ENCODE data around the gene PPIP5K2.

DNA sequence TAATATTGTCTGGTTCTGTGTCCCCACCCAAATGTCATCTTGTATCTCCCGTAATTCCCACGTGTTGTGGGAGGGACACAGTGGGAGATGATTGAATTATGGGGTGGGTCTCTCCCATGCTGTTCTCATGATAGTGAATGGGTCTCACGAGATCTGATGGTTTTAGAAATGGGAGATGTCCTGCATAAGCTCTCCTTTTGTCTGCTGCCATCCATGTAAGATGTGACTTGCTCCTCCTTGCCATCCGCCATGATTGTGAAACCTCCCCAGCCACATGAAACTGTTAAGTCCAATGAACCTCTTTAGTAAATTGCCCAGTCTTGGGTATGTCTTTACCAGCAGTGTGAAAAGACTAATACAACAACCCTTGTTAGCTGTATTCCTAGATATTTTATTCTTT is 44.7 kb upstream of the PPIP5K2 start:
- TF ChIP-seq, protein P1, sequence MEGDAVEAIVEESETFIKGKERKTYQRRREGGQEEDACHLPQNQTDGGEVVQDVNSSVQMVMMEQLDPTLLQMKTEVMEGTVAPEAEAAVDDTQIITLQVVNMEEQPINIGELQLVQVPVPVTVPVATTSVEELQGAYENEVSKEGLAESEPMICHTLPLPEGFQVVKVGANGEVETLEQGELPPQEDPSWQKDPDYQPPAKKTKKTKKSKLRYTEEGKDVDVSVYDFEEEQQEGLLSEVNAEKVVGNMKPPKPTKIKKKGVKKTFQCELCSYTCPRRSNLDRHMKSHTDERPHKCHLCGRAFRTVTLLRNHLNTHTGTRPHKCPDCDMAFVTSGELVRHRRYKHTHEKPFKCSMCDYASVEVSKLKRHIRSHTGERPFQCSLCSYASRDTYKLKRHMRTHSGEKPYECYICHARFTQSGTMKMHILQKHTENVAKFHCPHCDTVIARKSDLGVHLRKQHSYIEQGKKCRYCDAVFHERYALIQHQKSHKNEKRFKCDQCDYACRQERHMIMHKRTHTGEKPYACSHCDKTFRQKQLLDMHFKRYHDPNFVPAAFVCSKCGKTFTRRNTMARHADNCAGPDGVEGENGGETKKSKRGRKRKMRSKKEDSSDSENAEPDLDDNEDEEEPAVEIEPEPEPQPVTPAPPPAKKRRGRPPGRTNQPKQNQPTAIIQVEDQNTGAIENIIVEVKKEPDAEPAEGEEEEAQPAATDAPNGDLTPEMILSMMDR (IDR thresholded peaks at IDR 0.05; ENCODE audit: low read depth, low read length, missing input control) = no peak
- TF ChIP-seq TAF1 (conservative IDR thresholded peaks at IDR 0.05) (no peak), RAD21 (IDR thresholded peaks at IDR 0.05) (no peak), GABPA (IDR thresholded peaks at IDR 0.05 in 1 of 2, conservative IDR thresholded peaks at IDR 0.05 in 1 of 2) (no peak), EGR1 (IDR thresholded peaks at IDR 0.05; ENCODE audit: low read depth in 2 of 2) (no peak), FOXA2 (IDR thresholded peaks at IDR 0.05) (no peak), SP1 (IDR thresholded peaks at IDR 0.05) (no peak), RXRA (IDR thresholded peaks at IDR 0.05) (no peak)
- TF ChIP-seq, protein P2, sequence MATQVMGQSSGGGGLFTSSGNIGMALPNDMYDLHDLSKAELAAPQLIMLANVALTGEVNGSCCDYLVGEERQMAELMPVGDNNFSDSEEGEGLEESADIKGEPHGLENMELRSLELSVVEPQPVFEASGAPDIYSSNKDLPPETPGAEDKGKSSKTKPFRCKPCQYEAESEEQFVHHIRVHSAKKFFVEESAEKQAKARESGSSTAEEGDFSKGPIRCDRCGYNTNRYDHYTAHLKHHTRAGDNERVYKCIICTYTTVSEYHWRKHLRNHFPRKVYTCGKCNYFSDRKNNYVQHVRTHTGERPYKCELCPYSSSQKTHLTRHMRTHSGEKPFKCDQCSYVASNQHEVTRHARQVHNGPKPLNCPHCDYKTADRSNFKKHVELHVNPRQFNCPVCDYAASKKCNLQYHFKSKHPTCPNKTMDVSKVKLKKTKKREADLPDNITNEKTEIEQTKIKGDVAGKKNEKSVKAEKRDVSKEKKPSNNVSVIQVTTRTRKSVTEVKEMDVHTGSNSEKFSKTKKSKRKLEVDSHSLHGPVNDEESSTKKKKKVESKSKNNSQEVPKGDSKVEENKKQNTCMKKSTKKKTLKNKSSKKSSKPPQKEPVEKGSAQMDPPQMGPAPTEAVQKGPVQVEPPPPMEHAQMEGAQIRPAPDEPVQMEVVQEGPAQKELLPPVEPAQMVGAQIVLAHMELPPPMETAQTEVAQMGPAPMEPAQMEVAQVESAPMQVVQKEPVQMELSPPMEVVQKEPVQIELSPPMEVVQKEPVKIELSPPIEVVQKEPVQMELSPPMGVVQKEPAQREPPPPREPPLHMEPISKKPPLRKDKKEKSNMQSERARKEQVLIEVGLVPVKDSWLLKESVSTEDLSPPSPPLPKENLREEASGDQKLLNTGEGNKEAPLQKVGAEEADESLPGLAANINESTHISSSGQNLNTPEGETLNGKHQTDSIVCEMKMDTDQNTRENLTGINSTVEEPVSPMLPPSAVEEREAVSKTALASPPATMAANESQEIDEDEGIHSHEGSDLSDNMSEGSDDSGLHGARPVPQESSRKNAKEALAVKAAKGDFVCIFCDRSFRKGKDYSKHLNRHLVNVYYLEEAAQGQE (IDR thresholded peaks at IDR 0.05) = no peak
- TF ChIP-seq, protein P3, sequence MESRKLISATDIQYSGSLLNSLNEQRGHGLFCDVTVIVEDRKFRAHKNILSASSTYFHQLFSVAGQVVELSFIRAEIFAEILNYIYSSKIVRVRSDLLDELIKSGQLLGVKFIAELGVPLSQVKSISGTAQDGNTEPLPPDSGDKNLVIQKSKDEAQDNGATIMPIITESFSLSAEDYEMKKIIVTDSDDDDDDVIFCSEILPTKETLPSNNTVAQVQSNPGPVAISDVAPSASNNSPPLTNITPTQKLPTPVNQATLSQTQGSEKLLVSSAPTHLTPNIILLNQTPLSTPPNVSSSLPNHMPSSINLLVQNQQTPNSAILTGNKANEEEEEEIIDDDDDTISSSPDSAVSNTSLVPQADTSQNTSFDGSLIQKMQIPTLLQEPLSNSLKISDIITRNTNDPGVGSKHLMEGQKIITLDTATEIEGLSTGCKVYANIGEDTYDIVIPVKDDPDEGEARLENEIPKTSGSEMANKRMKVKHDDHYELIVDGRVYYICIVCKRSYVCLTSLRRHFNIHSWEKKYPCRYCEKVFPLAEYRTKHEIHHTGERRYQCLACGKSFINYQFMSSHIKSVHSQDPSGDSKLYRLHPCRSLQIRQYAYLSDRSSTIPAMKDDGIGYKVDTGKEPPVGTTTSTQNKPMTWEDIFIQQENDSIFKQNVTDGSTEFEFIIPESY (IDR thresholded peaks at IDR 0.05) = no peak
- TF ChIP-seq, protein P4, sequence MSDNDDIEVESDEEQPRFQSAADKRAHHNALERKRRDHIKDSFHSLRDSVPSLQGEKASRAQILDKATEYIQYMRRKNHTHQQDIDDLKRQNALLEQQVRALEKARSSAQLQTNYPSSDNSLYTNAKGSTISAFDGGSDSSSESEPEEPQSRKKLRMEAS (IDR thresholded peaks at IDR 0.05) = no peak

Data from liver (tissue), 3 donors.